Vagina (tissue), 2 donors: ENCODE data around the gene RNF115. TPM values are rescaled to one million over a fixed set of nuclear protein-coding genes. Genes with fewer than 3 reads are reported as not detected.
"Not testable (repeated sequence)": the region's sequence is repeated elsewhere in the genome, so short reads cannot be mapped to it uniquely, and the experiment has no call there.

Source experiments
- DNase-seq, 2 donors: peaks; one replicate each; pipeline ENCODE4 v3.0.0-alpha.2; 2017; ENCODE audit errors: extremely low spot score in 2 of 2
- H3K27ac ChIP-seq: fragments of 200-600 bp; sonication (generic); one replicate; pipeline ENCODE4 v1.5.1; 2019
- H3K27me3 ChIP-seq: fragments of 200-600 bp; sonication (generic); one replicate; pipeline ENCODE4 v1.5.1; 2019
- H3K36me3 ChIP-seq, 2 donors: fragments of 200-600 bp; sonication (generic); one replicate each; pipeline ENCODE4 v1.5.1; 2017 to 2019
- H3K4me1 ChIP-seq: fragments of 200-600 bp; sonication (generic); one replicate; pipeline ENCODE4 v1.5.1; 2019
- H3K4me3 ChIP-seq, 2 donors: fragments of 200-600 bp; sonication (generic); 1 replicate in 1 of 2; 2 replicates in 1 of 2; pipeline ENCODE4 v1.5.1; 2016 to 2019
- H3K9me3 ChIP-seq: fragments of 200-600 bp; sonication (generic); one replicate; pipeline ENCODE4 v1.5.1; 2019
- CTCF ChIP-seq, 3 experiments: fragments of 450-650 bp in 2 of 3; fragments of 200-600 bp in 1 of 3; sonication (generic) in 1 of 3; IDR thresholded peaks; one replicate each; pipeline ENCODE4 v1.5.1; 2017 to 2019; ENCODE audit warnings: antibody characterized with exemption in 3 of 3, mild to moderate bottlenecking in 2 of 3, moderate library complexity in 2 of 3
- POLR2A ChIP-seq, 2 donors: fragments of 450-650 bp; IDR thresholded peaks; one replicate each; pipeline ENCODE4 v1.6.1; 2017; ENCODE audit warnings: antibody characterized with exemption in 2 of 2, mild to moderate bottlenecking in 2 of 2, moderate library complexity in 2 of 2
- POLR2AphosphoS5 ChIP-seq, 2 donors: sonication (generic); formaldehyde crosslinking; IDR thresholded peaks; one replicate each; pipeline ENCODE4 v1.9.0; 2017; ENCODE audit warnings: antibody characterized with exemption in 2 of 2, mild to moderate bottlenecking in 2 of 2, low read depth in 1 of 2; ENCODE audit not compliant: insufficient read depth in 1 of 2
- intact Hi-C: fragments of 100-400 bp; cut with DNase I; formaldehyde crosslinking; loops from one replicate; pipeline ENCODE4 v1.15.1; 2023
- total RNA-seq: library from RNA; depleted of rRNA; stranded (reverse); fragments of >200 nt; gene quantifications from one replicate; pipeline ENCODE4 v1.2.3, GENCODE V29; 2016

The RNF115 gene
- total RNA-seq, 1 donor from 2014 or later: 16.2 TPM

- H3K4me1 ChIP-seq: peaks cover 16% of the 10 kb centered on the region
- peak overlapping the region; percentile 37 for H3K27ac ChIP-seq
- TF ChIP-seq POLR2A (IDR thresholded peaks at IDR 0.05): no peak
- no peak for TF ChIP-seq POLR2AphosphoS5 (IDR thresholded peaks at IDR 0.05; ENCODE audit: insufficient read depth in 1 of 2, low read depth in 1 of 2)
- TF ChIP-seq CTCF (IDR thresholded peaks at IDR 0.05): no peak
- no peak overlapping the region for H3K4me3 ChIP-seq
- no peak for DNase-seq
- H3K9me3 ChIP-seq: no peaks in the 10 kb centered on the region
- H3K27me3 ChIP-seq: no peaks in the 10 kb centered on the region
- intact Hi-C loops: no loop called here
- no peaks in the 10 kb centered on the region for H3K36me3 ChIP-seq
Observed at GRCh38 chr1:145777357-145778145, 46.3 kb downstream of the RNF115 start.

GRCh38 chr1:145773423-145773822 lies 50.5 kb downstream of the RNF115 start:
- no peak for DNase-seq
- H3K27me3 ChIP-seq: no peaks in the 10 kb centered on the region
- H3K4me1 ChIP-seq: peaks cover 8% of the 10 kb centered on the region
- peaks cover 0 to 8% of the 10 kb centered on the region in 2 donors for H3K36me3 ChIP-seq
- no peak overlapping the region for H3K4me3 ChIP-seq
- no peak overlapping the region for H3K27ac ChIP-seq
- intact Hi-C loops: no loop called here
- H3K9me3 ChIP-seq: no peaks in the 10 kb centered on the region
- TF ChIP-seq POLR2AphosphoS5 (IDR thresholded peaks at IDR 0.05; ENCODE audit: insufficient read depth in 1 of 2, low read depth in 1 of 2) (no peak), CTCF (IDR thresholded peaks at IDR 0.05) (no peak), POLR2A (IDR thresholded peaks at IDR 0.05) (no peak)

DNA sequence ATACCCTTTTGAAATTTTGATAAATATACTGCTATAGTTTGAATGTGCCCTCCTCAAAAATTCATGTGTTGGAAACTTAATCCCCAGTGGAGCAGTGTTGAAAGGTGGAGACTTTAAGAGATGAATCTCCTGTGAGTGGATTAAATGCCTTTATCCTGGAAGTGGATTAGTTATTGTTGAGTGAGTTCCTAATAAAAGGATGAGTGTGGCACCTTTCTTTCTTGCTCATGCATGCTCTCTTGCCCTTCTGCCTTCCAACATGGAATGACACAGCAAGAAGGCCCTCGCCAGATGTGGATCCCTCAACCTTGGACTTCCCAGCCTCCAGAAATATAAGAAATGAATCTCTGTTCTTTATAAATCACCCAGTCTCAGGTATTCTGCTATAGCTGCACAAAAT lies 52.8 kb downstream of the RNF115 start:
- intact Hi-C loops: no loop called here
- DNase-seq: no peak
- H3K4me3 ChIP-seq: no peak overlapping the region
- H3K36me3 ChIP-seq: peaks cover 0 to 8% of the 10 kb centered on the region in 2 donors
- H3K27me3 ChIP-seq: no peaks in the 10 kb centered on the region
- H3K4me1 ChIP-seq: no peaks in the 10 kb centered on the region
- H3K27ac ChIP-seq: no peak overlapping the region
- H3K9me3 ChIP-seq: no peaks in the 10 kb centered on the region
- TF ChIP-seq POLR2AphosphoS5 (IDR thresholded peaks at IDR 0.05; ENCODE audit: insufficient read depth in 1 of 2, low read depth in 1 of 2) (no peak), POLR2A (IDR thresholded peaks at IDR 0.05) (no peak), CTCF (IDR thresholded peaks at IDR 0.05) (no peak)

DNA sequence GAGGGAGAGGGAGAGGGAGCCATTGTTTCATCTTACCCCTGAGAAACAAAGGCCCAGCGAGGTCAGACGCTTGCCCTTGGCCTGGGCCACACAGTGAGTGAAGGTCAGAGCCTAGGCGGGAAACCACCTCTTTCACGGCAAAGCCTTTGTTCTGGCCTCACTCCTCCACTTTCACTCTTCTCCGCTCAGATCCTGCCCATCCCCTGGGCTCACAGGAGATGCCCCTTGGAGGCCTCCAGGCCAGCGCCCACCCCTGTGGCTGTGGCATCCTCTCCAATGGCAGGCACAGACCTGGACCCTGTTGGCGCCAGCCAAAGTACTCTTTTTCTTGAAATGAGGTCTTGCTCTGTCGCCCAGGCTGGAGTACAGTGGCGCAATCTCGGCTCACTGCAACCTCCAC lies 55.9 kb downstream of the RNF115 start:
- intact Hi-C loops, H3K9me3 ChIP-seq, DNase-seq, H3K4me1 ChIP-seq, H3K4me3 ChIP-seq, H3K27me3 ChIP-seq, H3K27ac ChIP-seq: not testable (repeated sequence)
- peaks cover 0 to 13% of the 10 kb centered on the region in 2 donors for H3K36me3 ChIP-seq

- intact Hi-C loops, H3K4me3 ChIP-seq, H3K27ac ChIP-seq, H3K9me3 ChIP-seq, DNase-seq, H3K4me1 ChIP-seq, H3K27me3 ChIP-seq: not testable (repeated sequence)
- H3K36me3 ChIP-seq: peaks cover 0 to 13% of the 10 kb centered on the region in 2 donors
Observed at GRCh38 chr1:145766926-145767325, 57.0 kb downstream of the RNF115 start.

DNA sequence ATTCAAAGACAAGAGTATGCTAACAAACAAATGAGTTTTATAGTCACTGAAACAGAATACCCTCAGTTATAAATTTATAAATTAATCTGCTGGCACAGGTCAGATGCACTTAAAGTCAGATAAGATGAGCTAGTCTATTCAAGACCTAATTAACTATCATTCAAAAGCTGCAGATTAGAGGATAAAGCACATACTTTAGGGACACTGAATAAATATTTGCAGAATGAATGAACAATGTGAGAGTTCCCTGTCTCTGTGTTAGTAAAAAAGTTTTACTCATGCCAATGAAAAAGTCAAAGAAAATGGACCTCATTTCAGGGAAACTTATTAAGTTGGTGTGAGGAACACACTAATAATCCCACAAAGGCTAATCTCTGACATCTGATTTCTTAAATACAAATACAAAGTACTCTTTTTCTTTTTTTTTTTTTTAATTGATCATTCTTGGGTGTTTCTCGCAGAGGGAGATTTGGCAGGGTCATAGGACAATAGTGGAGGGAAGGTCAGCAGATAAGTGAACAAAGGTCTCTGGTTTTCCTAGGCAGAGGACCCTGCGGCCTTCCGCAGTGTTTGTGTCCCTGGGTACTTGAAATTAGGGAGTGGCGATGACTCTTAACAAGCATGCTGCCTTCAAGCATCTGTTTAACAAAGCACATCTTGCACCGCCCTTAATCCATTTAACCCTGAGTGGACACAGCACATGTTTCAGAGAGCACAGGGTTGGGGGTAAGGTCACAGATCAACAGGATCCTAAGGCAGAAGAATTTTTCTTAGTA lies 58.1 kb downstream of the RNF115 start:
- intact Hi-C loops, H3K9me3 ChIP-seq, H3K27ac ChIP-seq, DNase-seq, H3K4me3 ChIP-seq, H3K4me1 ChIP-seq, H3K27me3 ChIP-seq: not testable (repeated sequence)
- H3K36me3 ChIP-seq: peaks cover 0 to 19% of the 10 kb centered on the region in 2 donors

GRCh38 chr1:145765127-145765526 lies 58.8 kb downstream of the RNF115 start:
- H3K27ac ChIP-seq, H3K9me3 ChIP-seq, DNase-seq, H3K4me1 ChIP-seq, intact Hi-C loops, H3K4me3 ChIP-seq, H3K27me3 ChIP-seq: not testable (repeated sequence)
- peaks cover 0 to 20% of the 10 kb centered on the region in 2 donors for H3K36me3 ChIP-seq

DNA sequence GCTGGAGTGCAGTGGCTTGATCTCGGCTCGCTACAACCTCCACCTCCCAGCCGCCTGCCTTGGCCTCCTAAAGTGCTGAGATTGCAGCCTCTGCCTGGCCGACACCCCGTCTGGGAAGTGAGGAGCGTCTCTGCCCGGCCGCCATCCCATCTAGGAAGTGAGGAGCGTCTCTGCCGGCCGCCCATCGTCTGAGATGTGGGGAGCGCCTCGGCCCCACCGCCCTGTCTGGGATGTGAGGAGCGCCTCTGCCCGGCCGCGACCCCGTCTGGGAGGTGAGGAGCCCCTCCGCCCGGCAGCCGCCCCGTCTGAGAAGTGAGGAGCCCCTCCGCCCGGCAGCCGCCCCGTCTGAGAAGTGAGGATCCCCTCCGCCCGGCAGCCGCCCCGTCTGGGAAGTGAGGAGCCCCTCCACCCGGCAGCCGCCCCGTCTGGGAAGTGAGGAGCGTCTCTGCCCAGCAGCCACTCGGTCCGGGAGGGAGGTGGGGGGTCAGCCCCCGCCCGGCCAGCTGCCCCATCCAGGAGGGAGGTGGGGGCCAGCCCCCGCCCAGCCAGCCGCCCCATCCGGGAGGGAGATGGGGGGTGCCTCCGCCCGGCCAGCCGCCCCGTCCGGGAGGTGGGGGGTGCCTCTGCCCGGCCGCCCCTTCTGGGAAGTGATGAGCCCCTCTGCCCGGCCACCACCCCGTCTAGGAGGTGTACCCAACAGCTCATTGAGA lies 59.5 kb downstream of the RNF115 start:
- H3K36me3 ChIP-seq: peaks cover 0 to 20% of the 10 kb centered on the region in 2 donors
- intact Hi-C loops: not testable (repeated sequence)

GRCh38 chr1:145762001-145762400 lies 61.9 kb downstream of the RNF115 start:
- H3K27me3 ChIP-seq, intact Hi-C loops, H3K4me1 ChIP-seq, H3K9me3 ChIP-seq, DNase-seq, H3K27ac ChIP-seq, H3K4me3 ChIP-seq: not testable (repeated sequence)
- peaks cover 0 to 20% of the 10 kb centered on the region in 2 donors for H3K36me3 ChIP-seq

More for the DNA sequence above, 59.5 kb downstream of the RNF115 start:
- not testable (repeated sequence) for H3K4me1 ChIP-seq, DNase-seq, H3K27me3 ChIP-seq, H3K4me3 ChIP-seq, H3K9me3 ChIP-seq, H3K27ac ChIP-seq
